ENCODE results near the gene SGCA.

SGCA gene

GRCh38 chr17:50165066-50165465 is 739 bp upstream of the SGCA start:
- H3K36me3 ChIP-seq (ENCODE audit: control insufficient read depth, insufficient read depth, low read length, severe bottlenecking) = no peaks in the 10 kb centered on the region
- H3K4me1 ChIP-seq (ENCODE audit: control insufficient read depth, insufficient read depth, low read length) = peaks cover 15% of the 10 kb centered on the region
- H3K27me3 ChIP-seq (replicated peaks; ENCODE audit: control insufficient read depth, insufficient read depth, low read length) = no peaks in the 10 kb centered on the region
- H3K9ac ChIP-seq (ENCODE audit: low read length) = no peak overlapping the region
- no peak overlapping the region for H3K4me3 ChIP-seq (ENCODE audit: low read length)
- no peaks in the 10 kb centered on the region for H3K9me3 ChIP-seq (ENCODE audit: control insufficient read depth, low read length)
- DNase-seq (ENCODE audit: low read depth) = no peak

GRCh38 chr17:50165466-50165865 is 339 bp upstream of the SGCA start:
- Histone ChIP-seq H3K9me3 (ENCODE audit: control insufficient read depth, low read length) (no peaks in the 10 kb centered on the region), H3K27me3 (replicated peaks; ENCODE audit: control insufficient read depth, insufficient read depth, low read length) (no peaks in the 10 kb centered on the region), H3K4me3 (ENCODE audit: low read length) (no peak overlapping the region), H3K4me1 (ENCODE audit: control insufficient read depth, insufficient read depth, low read length) (peaks cover 15% of the 10 kb centered on the region), H3K9ac (ENCODE audit: low read length) (no peak overlapping the region), H3K36me3 (ENCODE audit: control insufficient read depth, insufficient read depth, low read length, severe bottlenecking) (no peaks in the 10 kb centered on the region)
- no peak for DNase-seq (ENCODE audit: low read depth)

DNA sequence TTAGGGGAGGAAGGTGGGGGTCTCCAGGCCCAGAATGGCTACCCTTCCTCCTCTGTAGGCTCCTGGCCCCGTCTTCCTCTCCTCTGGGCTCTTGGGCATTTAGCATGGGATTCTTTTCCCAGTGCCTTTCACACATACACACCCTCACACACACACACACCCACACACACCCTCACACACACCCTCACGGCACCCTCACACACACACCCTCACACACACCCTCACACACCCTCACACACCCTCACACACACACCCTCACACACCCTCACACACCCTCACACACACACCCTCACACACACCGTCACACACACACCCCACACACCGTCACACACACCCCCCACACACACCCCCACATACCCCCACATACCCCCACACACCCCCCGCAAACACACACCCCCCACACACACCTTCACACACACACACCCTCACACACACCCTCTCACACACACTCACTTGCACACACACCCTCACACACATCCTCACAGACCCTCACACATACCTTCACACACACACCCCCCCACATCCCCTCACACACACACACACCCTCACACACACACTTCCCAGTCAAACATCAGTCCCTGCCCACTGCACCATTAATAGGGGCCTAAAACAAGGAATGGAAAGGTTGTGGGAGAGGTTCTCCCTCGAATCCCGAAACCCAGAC is 845 bp downstream of the SGCA start:
- peak overlapping the region; percentile 57 for H3K9ac ChIP-seq (ENCODE audit: low read length)
- no peak overlapping the region for H3K4me3 ChIP-seq (ENCODE audit: low read length)
- no peaks in the 10 kb centered on the region for H3K27me3 ChIP-seq (replicated peaks; ENCODE audit: control insufficient read depth, insufficient read depth, low read length)

DNA sequence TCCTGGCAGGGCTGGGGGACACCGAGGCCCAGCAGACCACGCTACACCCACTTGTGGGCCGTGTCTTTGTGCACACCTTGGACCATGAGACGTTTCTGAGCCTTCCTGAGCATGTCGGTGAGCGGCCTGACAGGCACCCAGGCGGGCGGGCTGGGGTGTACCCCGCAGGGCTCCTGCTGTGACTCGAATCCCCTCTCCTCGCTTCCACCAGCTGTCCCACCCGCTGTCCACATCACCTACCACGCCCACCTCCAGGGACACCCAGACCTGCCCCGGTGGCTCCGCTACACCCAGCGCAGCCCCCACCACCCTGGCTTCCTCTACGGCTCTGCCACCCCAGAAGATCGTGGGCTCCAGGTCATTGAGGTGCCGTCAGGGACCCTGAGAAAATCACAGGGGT is 1.6 kb downstream of the SGCA start:
- no peak overlapping the region for H3K4me3 ChIP-seq (ENCODE audit: low read length)
- no peaks in the 10 kb centered on the region for H3K27me3 ChIP-seq (replicated peaks; ENCODE audit: control insufficient read depth, insufficient read depth, low read length)
- no peak for DNase-seq (ENCODE audit: low read depth)
- no peaks in the 10 kb centered on the region for H3K9me3 ChIP-seq (ENCODE audit: control insufficient read depth, low read length)
- H3K4me1 ChIP-seq (ENCODE audit: control insufficient read depth, insufficient read depth, low read length) = peaks cover 7% of the 10 kb centered on the region
- H3K36me3 ChIP-seq (ENCODE audit: control insufficient read depth, insufficient read depth, low read length, severe bottlenecking) = no peaks in the 10 kb centered on the region
- H3K9ac ChIP-seq (ENCODE audit: low read length) = no peak overlapping the region

More for the DNA sequence above, 845 bp downstream of the SGCA start:
- Histone ChIP-seq H3K4me1 (ENCODE audit: control insufficient read depth, insufficient read depth, low read length) (peaks cover 8% of the 10 kb centered on the region), H3K36me3 (ENCODE audit: control insufficient read depth, insufficient read depth, low read length, severe bottlenecking) (no peaks in the 10 kb centered on the region), H3K9me3 (ENCODE audit: control insufficient read depth, low read length) (no peaks in the 10 kb centered on the region)
- no peak for DNase-seq (ENCODE audit: low read depth)

DNA sequence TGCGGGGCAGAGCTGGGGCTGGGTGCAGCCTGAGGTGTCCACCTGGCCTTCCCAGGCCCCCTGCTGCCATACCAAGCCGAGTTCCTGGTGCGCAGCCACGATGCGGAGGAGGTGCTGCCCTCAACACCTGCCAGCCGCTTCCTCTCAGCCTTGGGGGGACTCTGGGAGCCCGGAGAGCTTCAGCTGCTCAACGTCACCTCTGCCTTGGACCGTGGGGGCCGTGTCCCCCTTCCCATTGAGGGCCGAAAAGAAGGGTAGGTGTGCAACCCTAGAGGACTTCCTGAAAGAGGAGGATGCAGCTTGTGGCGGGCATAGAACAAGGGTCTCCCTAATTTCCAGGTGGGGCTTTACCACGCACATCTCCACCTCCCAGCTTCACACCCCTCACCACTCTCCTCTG is 2.5 kb downstream of the SGCA start:
- H3K9me3 ChIP-seq (ENCODE audit: control insufficient read depth, low read length) = no peaks in the 10 kb centered on the region

GRCh38 chr17:50169121-50169764 is 3.4 kb downstream of the SGCA start:
- peak overlapping the region; percentile 19 for H3K9ac ChIP-seq (ENCODE audit: low read length)
- H3K4me1 ChIP-seq (ENCODE audit: control insufficient read depth, insufficient read depth, low read length) = peaks cover 24% of the 10 kb centered on the region
- H3K36me3 ChIP-seq (ENCODE audit: control insufficient read depth, insufficient read depth, low read length, severe bottlenecking) = no peaks in the 10 kb centered on the region
- H3K27me3 ChIP-seq (replicated peaks; ENCODE audit: control insufficient read depth, insufficient read depth, low read length) = no peaks in the 10 kb centered on the region
- H3K4me3 ChIP-seq (ENCODE audit: low read length) = no peak overlapping the region
- H3K9me3 ChIP-seq (ENCODE audit: control insufficient read depth, low read length) = no peaks in the 10 kb centered on the region
- DNase-seq (ENCODE audit: low read depth) = peak; percentile 78

More for the DNA sequence above, 2.5 kb downstream of the SGCA start:
- Histone ChIP-seq H3K9ac (ENCODE audit: low read length) (no peak overlapping the region), H3K4me3 (ENCODE audit: low read length) (no peak overlapping the region), H3K36me3 (ENCODE audit: control insufficient read depth, insufficient read depth, low read length, severe bottlenecking) (no peaks in the 10 kb centered on the region), H3K4me1 (ENCODE audit: control insufficient read depth, insufficient read depth, low read length) (peaks cover 16% of the 10 kb centered on the region), H3K27me3 (replicated peaks; ENCODE audit: control insufficient read depth, insufficient read depth, low read length) (no peaks in the 10 kb centered on the region)
- DNase-seq (ENCODE audit: low read depth) = no peak

DNA sequence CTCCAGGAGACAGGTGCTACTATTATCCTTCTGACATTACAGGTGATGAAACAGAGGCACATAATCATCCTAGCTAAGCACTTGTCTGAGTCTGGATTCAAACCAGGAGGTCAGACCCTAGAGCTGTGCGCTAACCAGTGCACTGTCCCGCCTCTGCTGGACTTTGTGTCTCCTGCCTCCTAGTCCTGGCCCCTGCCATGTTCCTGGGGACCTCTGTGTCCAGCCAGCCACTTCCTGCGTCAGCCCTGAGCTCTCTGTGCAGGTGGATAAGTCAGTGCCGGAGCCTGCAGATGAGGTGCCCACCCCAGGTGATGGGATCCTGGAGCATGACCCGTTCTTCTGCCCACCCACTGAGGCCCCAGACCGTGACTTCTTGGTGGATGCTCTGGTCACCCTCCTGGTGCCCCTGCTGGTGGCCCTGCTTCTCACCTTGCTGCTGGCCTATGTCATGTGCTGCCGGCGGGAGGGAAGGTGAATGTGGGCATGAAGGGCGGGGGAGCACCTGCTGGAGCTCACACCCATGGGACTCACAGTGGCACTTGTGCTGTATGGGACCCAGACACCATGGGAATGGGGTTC is 4.2 kb downstream of the SGCA start:
- Histone ChIP-seq H3K9ac (ENCODE audit: low read length) (no peak overlapping the region), H3K9me3 (ENCODE audit: control insufficient read depth, low read length) (no peaks in the 10 kb centered on the region), H3K36me3 (ENCODE audit: control insufficient read depth, insufficient read depth, low read length, severe bottlenecking) (no peaks in the 10 kb centered on the region), H3K4me3 (ENCODE audit: low read length) (no peak overlapping the region), H3K27me3 (replicated peaks; ENCODE audit: control insufficient read depth, insufficient read depth, low read length) (no peaks in the 10 kb centered on the region), H3K4me1 (ENCODE audit: control insufficient read depth, insufficient read depth, low read length) (peaks cover 24% of the 10 kb centered on the region)
- DNase-seq (ENCODE audit: low read depth) = no peak

GRCh38 chr17:50170662-50171370 is 5.0 kb downstream of the SGCA start:
- peaks cover 28% of the 10 kb centered on the region for H3K4me1 ChIP-seq (ENCODE audit: control insufficient read depth, insufficient read depth, low read length)
- H3K27me3 ChIP-seq (replicated peaks; ENCODE audit: control insufficient read depth, insufficient read depth, low read length) = no peaks in the 10 kb centered on the region
- H3K4me3 ChIP-seq (ENCODE audit: low read length) = no peak overlapping the region
- no peaks in the 10 kb centered on the region for H3K36me3 ChIP-seq (ENCODE audit: control insufficient read depth, insufficient read depth, low read length, severe bottlenecking)
- no peak for DNase-seq (ENCODE audit: low read depth)
- H3K9me3 ChIP-seq (ENCODE audit: control insufficient read depth, low read length) = no peaks in the 10 kb centered on the region
- H3K9ac ChIP-seq (ENCODE audit: low read length) = no peak overlapping the region

- DNase-seq (ENCODE audit: low read depth) = no peak
- H3K27me3 ChIP-seq (replicated peaks; ENCODE audit: control insufficient read depth, insufficient read depth, low read length) = no peaks in the 10 kb centered on the region
- H3K9ac ChIP-seq (ENCODE audit: low read length) = no peak overlapping the region
- no peak overlapping the region for H3K4me3 ChIP-seq (ENCODE audit: low read length)
- no peaks in the 10 kb centered on the region for H3K36me3 ChIP-seq (ENCODE audit: control insufficient read depth, insufficient read depth, low read length, severe bottlenecking)
- H3K9me3 ChIP-seq (ENCODE audit: control insufficient read depth, low read length) = no peaks in the 10 kb centered on the region
- H3K4me1 ChIP-seq (ENCODE audit: control insufficient read depth, insufficient read depth, low read length) = peaks cover 26% of the 10 kb centered on the region
These were observed 5.7 kb downstream of the SGCA start for GRCh38 chr17:50171371-50172071.

DNA sequence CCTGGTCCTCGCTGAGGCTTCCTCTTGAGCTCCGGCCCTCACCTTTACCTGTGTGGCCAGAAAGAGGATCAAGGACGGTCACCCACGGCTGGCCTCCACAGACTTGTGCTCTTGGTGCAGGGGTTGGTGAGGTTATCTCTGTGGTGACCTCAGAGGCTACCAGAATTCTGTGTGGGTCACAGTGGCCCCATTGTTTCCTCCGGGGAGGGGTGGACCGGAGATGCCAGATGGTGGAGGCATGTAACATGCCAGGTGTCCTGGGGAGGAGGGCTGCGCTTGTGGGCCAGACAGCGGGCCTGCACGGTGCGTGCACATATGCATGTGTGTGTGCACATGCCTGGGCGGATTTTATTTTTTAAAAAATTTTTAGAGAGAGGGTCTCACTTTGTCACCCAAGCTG is 6.3 kb downstream of the SGCA start:
- no peaks in the 10 kb centered on the region for H3K9me3 ChIP-seq (ENCODE audit: control insufficient read depth, low read length)
- H3K4me3 ChIP-seq (ENCODE audit: low read length) = no peak overlapping the region
- H3K9ac ChIP-seq (ENCODE audit: low read length) = no peak overlapping the region
- no peak for DNase-seq (ENCODE audit: low read depth)
- H3K4me1 ChIP-seq (ENCODE audit: control insufficient read depth, insufficient read depth, low read length) = peaks cover 32% of the 10 kb centered on the region
- no peaks in the 10 kb centered on the region for H3K36me3 ChIP-seq (ENCODE audit: control insufficient read depth, insufficient read depth, low read length, severe bottlenecking)
- H3K27me3 ChIP-seq (replicated peaks; ENCODE audit: control insufficient read depth, insufficient read depth, low read length) = no peaks in the 10 kb centered on the region

- Histone ChIP-seq H3K9ac (ENCODE audit: low read length) (peak overlapping the region; percentile 75), H3K4me1 (ENCODE audit: control insufficient read depth, insufficient read depth, low read length) (peaks cover 40% of the 10 kb centered on the region), H3K36me3 (ENCODE audit: control insufficient read depth, insufficient read depth, low read length, severe bottlenecking) (no peaks in the 10 kb centered on the region), H3K27me3 (replicated peaks; ENCODE audit: control insufficient read depth, insufficient read depth, low read length) (no peaks in the 10 kb centered on the region), H3K4me3 (ENCODE audit: low read length) (peak overlapping the region; percentile 14), H3K9me3 (ENCODE audit: control insufficient read depth, low read length) (no peaks in the 10 kb centered on the region)
- DNase-seq (ENCODE audit: low read depth) = no peak
These were observed 7.1 kb downstream of the SGCA start for GRCh38 chr17:50172936-50173334.
